Measurements from ENCODE around the gene MAP4K3. TPM values are rescaled to one million over a fixed set of nuclear protein-coding genes. Genes with fewer than 3 reads are reported as not detected.

Gene MAP4K3
- total RNA-seq, 3 donors from 2014 or later: 32.7 to 50.4 (median 39.9) TPM

- no peaks in the 10 kb centered on the region for H3K4me1 ChIP-seq (ENCODE audit: low read depth)
- H3K9me3 ChIP-seq: no peaks in the 10 kb centered on the region
- ATAC-seq (no peak), DNase-seq (no peak)
- no peaks in the 10 kb centered on the region for H3K36me3 ChIP-seq (ENCODE audit: low read depth)
- no peak overlapping the region for H3K4me3 ChIP-seq
- TF ChIP-seq CTCF (IDR thresholded peaks at IDR 0.05): no peak
- intact Hi-C loops (cut with DNase I, micrococcal nuclease): no loop called here
Observed at GRCh38 chr2:39202639-39203369, 234.3 kb downstream of the MAP4K3 start.

Other genes with a start within 250 kb of the MAP4K3 start
- 1 to 10 TPM in 1 of 3 donors, under 1 TPM in 1, not detected in 1; 0.31 to 1.0 TPM for gene CDKL4, start 193.3 kb downstream of the MAP4K3 start, total RNA-seq
- 1 to 10 TPM; 1.0 to 3.9 (median 1.2) TPM for gene TMEM178A, start 228.6 kb upstream of the MAP4K3 start, total RNA-seq